Fibroblast of pulmonary artery (primary cell): Measurements from ENCODE around the gene MATN1.

Experiments
- DNase-seq: peaks from one replicate; pipeline ENCODE4 v3.0.0-alpha.2; 2010; ENCODE audit warnings: low read depth
- H3K4me3 ChIP-seq: replicated peaks from 2 replicates; pipeline ENCODE4 v1.5.1; 2011; ENCODE audit warnings: low read depth, mild to moderate bottlenecking, control low read depth, low read length, moderate library complexity
- TF ChIP-seq, protein P1 (sequence below): IDR thresholded peaks from 2 replicates; pipeline ENCODE4 v1.5.1; 2011; ENCODE audit warnings: mild to moderate bottlenecking, control low read depth, low read length, inconsistent platforms; ENCODE audit errors: missing control alignments

MATN1 gene

DNA sequence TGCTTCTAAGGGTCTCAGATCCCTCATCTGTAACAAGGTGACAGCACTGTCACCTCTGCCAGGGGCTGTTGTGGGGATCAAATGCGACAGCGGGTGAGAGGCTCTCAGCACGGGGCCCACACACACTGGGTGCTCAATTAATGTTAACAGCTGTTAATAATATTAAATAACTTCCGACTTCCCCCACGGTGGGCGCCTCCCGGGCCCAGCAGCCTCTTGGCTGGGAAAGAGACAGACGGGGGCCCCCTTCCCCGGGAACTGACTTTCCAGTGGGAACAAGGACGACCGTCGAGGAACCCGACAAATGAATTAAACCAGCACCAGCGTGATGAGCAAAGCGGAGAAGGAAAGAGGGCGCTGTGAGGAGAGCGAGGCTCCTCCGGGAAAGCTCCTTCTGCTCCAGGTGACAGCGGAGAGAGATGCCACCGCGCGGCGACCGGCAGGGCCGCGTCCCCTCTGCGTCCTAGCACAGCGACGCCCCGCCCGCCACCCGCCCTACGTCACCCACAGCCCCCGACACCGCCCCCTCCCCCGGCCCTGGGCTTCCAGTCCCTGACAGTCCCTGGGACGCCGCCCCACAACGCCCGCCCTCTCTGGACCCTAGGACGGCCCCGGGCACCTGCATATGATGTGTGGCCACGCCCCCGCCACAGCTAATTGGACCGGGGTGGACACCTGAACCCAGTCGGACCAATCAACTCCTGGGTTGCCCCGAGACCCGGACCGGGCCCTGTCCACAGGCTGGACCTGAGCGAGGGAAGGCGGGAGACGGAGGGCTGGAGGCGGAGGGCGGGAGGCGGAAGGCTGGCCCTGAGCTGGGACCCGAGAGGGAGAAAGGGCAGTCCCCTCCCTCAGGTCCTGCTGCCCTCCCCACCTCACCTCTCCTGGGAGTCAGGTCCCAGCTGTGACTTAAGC, 38.2 kb downstream of the MATN1 start:
- TF ChIP-seq, protein P1, sequence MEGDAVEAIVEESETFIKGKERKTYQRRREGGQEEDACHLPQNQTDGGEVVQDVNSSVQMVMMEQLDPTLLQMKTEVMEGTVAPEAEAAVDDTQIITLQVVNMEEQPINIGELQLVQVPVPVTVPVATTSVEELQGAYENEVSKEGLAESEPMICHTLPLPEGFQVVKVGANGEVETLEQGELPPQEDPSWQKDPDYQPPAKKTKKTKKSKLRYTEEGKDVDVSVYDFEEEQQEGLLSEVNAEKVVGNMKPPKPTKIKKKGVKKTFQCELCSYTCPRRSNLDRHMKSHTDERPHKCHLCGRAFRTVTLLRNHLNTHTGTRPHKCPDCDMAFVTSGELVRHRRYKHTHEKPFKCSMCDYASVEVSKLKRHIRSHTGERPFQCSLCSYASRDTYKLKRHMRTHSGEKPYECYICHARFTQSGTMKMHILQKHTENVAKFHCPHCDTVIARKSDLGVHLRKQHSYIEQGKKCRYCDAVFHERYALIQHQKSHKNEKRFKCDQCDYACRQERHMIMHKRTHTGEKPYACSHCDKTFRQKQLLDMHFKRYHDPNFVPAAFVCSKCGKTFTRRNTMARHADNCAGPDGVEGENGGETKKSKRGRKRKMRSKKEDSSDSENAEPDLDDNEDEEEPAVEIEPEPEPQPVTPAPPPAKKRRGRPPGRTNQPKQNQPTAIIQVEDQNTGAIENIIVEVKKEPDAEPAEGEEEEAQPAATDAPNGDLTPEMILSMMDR = no peak
- no peak for DNase-seq
- no peak overlapping the region for H3K4me3 ChIP-seq

DNA sequence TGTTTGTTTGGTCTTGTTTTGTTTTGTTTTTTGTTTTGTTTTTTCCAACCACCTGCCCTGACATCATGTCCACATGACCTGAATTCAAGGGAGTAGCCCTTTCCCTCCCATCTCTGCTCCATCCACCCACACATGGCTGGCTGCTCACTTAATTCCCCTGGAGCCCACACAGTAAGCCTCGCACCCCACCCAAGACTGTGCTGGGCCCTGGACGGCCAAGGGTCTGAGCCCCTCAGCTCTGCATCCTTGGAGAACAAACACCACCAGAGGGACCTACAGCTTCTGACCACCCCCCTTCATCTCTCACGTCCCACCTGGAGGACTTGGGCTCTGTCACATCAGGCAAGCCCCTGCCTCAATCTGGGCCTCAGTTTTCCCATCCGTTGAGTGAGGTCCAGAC, 39.1 kb downstream of the MATN1 start:
- DNase-seq = no peak
- H3K4me3 ChIP-seq = no peak overlapping the region
- TF ChIP-seq, protein P1 = no peak

DNA sequence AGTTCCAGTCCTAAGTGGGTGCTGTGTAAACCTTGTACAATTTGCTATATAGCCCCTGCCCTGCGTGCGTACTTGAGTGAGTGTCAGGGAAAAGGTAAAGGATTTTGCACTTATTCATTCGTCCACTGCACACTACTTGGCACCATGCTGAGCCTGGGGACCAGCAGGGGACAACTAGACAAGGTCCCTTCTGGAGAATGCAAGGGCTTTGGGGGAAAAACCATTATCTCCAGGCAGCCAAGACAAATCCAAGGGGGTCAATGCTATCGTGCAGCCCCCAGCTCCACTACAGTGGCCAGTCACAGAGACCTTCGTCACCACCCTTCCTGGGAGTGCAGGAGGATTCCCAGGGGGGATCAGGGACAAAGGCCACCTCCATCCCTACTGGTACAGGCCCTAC, 39.7 kb downstream of the MATN1 start:
- TF ChIP-seq, protein P1 = no peak

DNA sequence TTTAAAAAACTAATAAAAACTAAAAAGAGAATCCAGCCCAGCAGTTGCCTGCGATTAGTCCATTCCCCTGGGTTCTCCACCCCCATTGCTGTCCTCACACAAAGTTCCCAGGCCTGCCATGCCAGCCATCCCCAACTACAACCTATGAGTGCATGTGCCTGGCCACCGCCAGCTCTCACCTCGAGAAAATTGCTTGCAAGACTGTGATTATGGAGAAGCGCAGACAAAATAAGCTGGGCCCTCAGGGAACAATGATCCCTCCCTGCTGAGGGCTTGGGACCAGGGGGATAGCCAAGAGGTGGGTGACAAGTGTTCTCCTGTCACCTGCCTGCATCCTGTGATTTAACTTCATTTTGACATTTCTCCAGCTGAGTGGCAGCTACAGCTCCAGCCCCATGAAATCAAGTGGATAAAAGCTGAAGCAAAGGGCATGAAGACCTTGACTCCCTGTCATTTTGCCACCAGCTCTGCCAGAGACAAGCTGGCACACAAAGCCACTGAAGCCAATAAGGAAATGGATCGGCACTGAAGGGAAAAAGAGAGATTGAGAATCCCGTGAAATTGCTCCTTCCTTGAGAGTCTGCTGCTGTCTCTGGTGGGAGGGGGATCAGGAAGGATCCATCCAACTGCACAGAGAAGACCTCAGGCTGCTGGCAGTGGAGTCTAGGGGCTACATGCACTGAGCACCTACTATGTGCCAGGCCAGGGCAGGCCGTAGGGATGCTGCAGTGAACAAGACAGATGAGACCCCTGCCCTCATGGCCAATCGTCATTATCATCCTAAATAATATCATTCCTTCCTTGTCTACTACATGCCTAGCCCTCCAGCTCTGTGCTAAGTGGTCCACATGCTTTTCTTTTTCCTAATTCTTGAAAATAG, 40.7 kb downstream of the MATN1 start:
- TF ChIP-seq, protein P1 = no peak
- H3K4me3 ChIP-seq = no peak overlapping the region
- no peak for DNase-seq

More for the DNA sequence above, 39.7 kb downstream of the MATN1 start:
- no peak overlapping the region for H3K4me3 ChIP-seq
- no peak for DNase-seq

DNA sequence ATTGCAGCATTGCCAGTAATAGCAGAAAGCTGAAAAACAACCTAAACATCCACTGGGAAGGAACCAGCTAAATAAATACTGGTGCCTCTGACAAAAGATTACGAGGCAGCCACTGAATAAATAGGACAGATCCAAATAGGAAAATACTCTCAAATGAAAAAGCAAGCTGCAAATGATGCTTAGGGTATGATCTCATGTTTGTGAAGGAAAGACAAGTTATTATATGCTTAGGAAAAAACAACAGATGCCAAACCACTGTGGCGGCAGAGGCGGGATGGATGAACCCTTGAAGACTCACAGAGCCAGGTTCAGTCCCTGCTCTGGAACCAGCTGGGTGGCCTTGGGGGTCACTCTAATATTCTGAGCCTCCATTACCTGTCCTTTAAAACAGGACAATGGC, 41.6 kb downstream of the MATN1 start:
- TF ChIP-seq, protein P1 = no peak
- DNase-seq = no peak
- H3K4me3 ChIP-seq = no peak overlapping the region

DNA sequence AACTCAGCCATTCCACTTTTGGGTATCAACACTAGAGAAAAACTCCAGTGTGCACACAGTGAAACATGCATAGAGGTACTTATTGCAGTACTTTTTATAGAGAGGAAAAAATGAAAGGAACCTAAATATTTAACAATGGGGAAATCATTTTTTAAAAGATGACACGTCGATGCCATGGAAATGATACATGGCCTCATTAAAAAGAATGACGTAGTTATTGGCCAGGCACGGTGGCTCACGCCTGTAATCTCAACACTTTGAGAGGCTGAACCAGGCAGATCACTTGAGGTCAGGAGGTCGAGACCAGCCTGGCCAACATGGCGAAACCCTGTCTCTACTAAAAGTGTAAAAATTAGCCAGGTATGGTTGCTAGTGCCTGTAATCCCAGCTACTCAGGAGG, 42.5 kb downstream of the MATN1 start:
- DNase-seq = no peak
- H3K4me3 ChIP-seq = no peak overlapping the region

More for the DNA sequence above, 42.5 kb downstream of the MATN1 start:
- TF ChIP-seq, protein P1 = no peak
